HCT116 (cell line): ENCODE data around the gene DNMT3A. TPM values are rescaled to one million over a fixed set of nuclear protein-coding genes. Genes with fewer than 3 reads are reported as not detected.

Experiments
- ATAC-seq: fragments of 200-7000 bp; cut with Tn5 transposase; 2 replicates; pipeline ENCODE4 v1.9.1; 2020; ENCODE audit warnings: mild to moderate bottlenecking, moderate library complexity
- BruUV-seq: library from RNA; stranded (reverse); fragments of 400-500 nt; replicated peaks from 2 replicates; lab custom pipeline; 2021; lab: Mats Ljungman, UMichigan
- CTCF ChIA-PET: fragments of 300-600 bp; sonication (Branson Sonifier 250); formaldehyde crosslinking; loops from one replicate; lab custom pipeline; 2021; ENCODE audit warnings: antibody characterized with exemption; lab: Charles Lee
- POLR2A ChIA-PET: fragments of 300-600, 350-600 bp; sonication (Branson Sonifier 250); formaldehyde crosslinking; loops from one replicate; lab custom pipeline; 2021; ENCODE audit warnings: antibody characterized with exemption; lab: Charles Lee
- RAD21 ChIA-PET, 2 experiments: fragments of 300-600 bp; sonication (Branson Sonifier 250); formaldehyde crosslinking; loops; one replicate each; lab custom pipeline; 2023; ENCODE audit warnings: low total read pairs in 2 of 2; ENCODE audit not compliant: uncharacterized antibody in 2 of 2, unreplicated experiment in 2 of 2, low non-redundant PET in 1 of 2; lab: Charles Lee
- DNase-seq: peaks from one replicate; pipeline ENCODE4 v3.0.0-alpha.2; 2010; ENCODE audit warnings: low read depth, low spot score
- H2AFZ ChIP-seq: fragments of 200-600 bp; shearing (Covaris generic), sonication (generic); 2 replicates; pipeline ENCODE4 v1.6.1; 2017; ENCODE audit warnings: low read depth, mixed run types, mixed read lengths, antibody characterized with exemption, low read length; ENCODE audit not compliant: poor library complexity, severe bottlenecking
- H3K27ac ChIP-seq: 2 replicates; pipeline ENCODE4 v1.5.1; 2012; ENCODE audit warnings: low read depth, low read length
- H3K27me3 ChIP-seq: fragments of 200-600 bp; sonication (generic); 2 replicates; pipeline ENCODE4 v1.6.1; 2016; ENCODE audit warnings: mixed run types, low read length, mixed read lengths; ENCODE audit not compliant: insufficient read depth
- H3K36me3 ChIP-seq, 2 experiments: fragments of 200-500 bp in 1 of 2; fragments of 200-600 bp in 1 of 2; sonication (Bioruptor generic) in 1 of 2; sonication (generic) in 1 of 2; 2 replicates each; pipeline versions ENCODE4 v1.5.1 to v1.6.1; 2014 to 2016; ENCODE audit warnings: low read length in 2 of 2, inconsistent platforms in 1 of 2, mixed read lengths in 1 of 2, mixed run types in 1 of 2; ENCODE audit not compliant: insufficient read depth in 2 of 2, control insufficient read depth in 1 of 2
- H3K4me1 ChIP-seq, 2 experiments: fragments of 200-600 bp in 1 of 2; sonication (generic) in 1 of 2; 2 replicates each; pipeline versions ENCODE4 v1.5.1 to v1.6.1; 2012 to 2017; ENCODE audit warnings: low read length in 2 of 2, inconsistent platforms in 1 of 2, mild to moderate bottlenecking in 1 of 2, mixed read lengths in 1 of 2, mixed run types in 1 of 2, moderate library complexity in 1 of 2; ENCODE audit not compliant: insufficient read depth in 2 of 2, control insufficient read depth in 1 of 2
- H3K4me2 ChIP-seq: fragments of 200-600 bp; sonication (generic); 2 replicates; pipeline ENCODE4 v1.6.1; 2017; ENCODE audit warnings: mixed run types, low read length, mixed read lengths
- H3K4me3 ChIP-seq, 2 experiments: fragments of 200-600 bp in 1 of 2; sonication (generic) in 1 of 2; replicated peaks in 1 of 2; 2 replicates each; pipeline ENCODE4 v1.5.1; 2011 to 2016; ENCODE audit warnings: low read length in 2 of 2, control low read depth in 1 of 2, low read depth in 1 of 2, mild to moderate bottlenecking in 1 of 2, mixed read lengths in 1 of 2, mixed run types in 1 of 2
- H3K79me2 ChIP-seq: fragments of 200-600 bp; sonication (generic); 2 replicates; pipeline ENCODE4 v1.6.1; 2017; ENCODE audit warnings: mild to moderate bottlenecking, mixed run types, low read length, moderate library complexity, mixed read lengths; ENCODE audit not compliant: insufficient read depth
- H3K9ac ChIP-seq: fragments of 200-600 bp; sonication (generic); 2 replicates; pipeline ENCODE4 v1.6.1; 2016; ENCODE audit warnings: low read length, mixed read lengths
- H3K9me2 ChIP-seq: fragments of 200-600 bp; sonication (generic), shearing (Covaris generic); 2 replicates; pipeline ENCODE4 v1.6.1; 2017; ENCODE audit warnings: mixed run types, mild to moderate bottlenecking, moderate library complexity; ENCODE audit not compliant: insufficient read depth
- H3K9me3 ChIP-seq, 2 experiments: fragments of 200-500 bp in 1 of 2; fragments of 200-600 bp in 1 of 2; sonication (Bioruptor generic) in 1 of 2; sonication (generic) in 1 of 2; 2 replicates each; pipeline ENCODE4 v1.6.1; 2014 to 2017; ENCODE audit warnings: low read length in 2 of 2, mixed read lengths in 2 of 2, inconsistent platforms in 1 of 2, low read depth in 1 of 2, mild to moderate bottlenecking in 1 of 2, mixed run types in 1 of 2, moderate library complexity in 1 of 2; ENCODE audit not compliant: control insufficient read depth in 1 of 2, insufficient read depth in 1 of 2
- H4K20me1 ChIP-seq: fragments of 200-600 bp; sonication (generic), shearing (Covaris generic); 2 replicates; pipeline ENCODE4 v1.6.1; 2017; ENCODE audit warnings: mixed run types, mild to moderate bottlenecking, moderate library complexity; ENCODE audit not compliant: insufficient read depth
- ATF3 ChIP-seq: IDR thresholded peaks from 2 replicates; pipeline ENCODE4 v1.6.1; 2012
- CBX3 ChIP-seq: IDR thresholded peaks from 2 replicates; pipeline ENCODE4 v1.6.1; 2012; ENCODE audit warnings: low read depth
- CEBPB ChIP-seq: IDR thresholded peaks from 2 replicates; pipeline ENCODE4 v1.6.1; 2012; ENCODE audit warnings: low read depth
- CTCF ChIP-seq, 3 experiments: fragments of 200-600 bp in 1 of 3; sonication (generic) in 1 of 3; IDR thresholded peaks in 2 of 3; conservative IDR thresholded peaks in 1 of 3; 2 replicates each; pipeline ENCODE4 v1.5.1; 2012 to 2017; ENCODE audit warnings: low read depth in 2 of 3, low read length in 2 of 3, antibody characterized with exemption in 1 of 3, borderline replicate concordance in 1 of 3, control low read depth in 1 of 3, mild to moderate bottlenecking in 1 of 3, mixed read lengths in 1 of 3, mixed run types in 1 of 3, moderate library complexity in 1 of 3; ENCODE audit not compliant: insufficient read depth in 1 of 3
- EGR1 ChIP-seq: IDR thresholded peaks from 2 replicates; pipeline ENCODE4 v1.6.1; 2012; ENCODE audit warnings: low read depth
- ELF1 ChIP-seq: IDR thresholded peaks from 2 replicates; pipeline ENCODE4 v1.6.1; 2012; ENCODE audit warnings: low read depth, borderline replicate concordance
- FOSL1 ChIP-seq: IDR thresholded peaks from 2 replicates; pipeline ENCODE4 v1.6.1; 2012; ENCODE audit warnings: low read depth
- JUND ChIP-seq: IDR thresholded peaks from 2 replicates; pipeline ENCODE4 v1.6.1; 2012
- POLR2A ChIP-seq: IDR thresholded peaks from 2 replicates; pipeline ENCODE4 v1.7.0; 2011; ENCODE audit warnings: borderline replicate concordance; ENCODE audit not compliant: insufficient read depth, insufficient read length; ENCODE audit errors: extremely low read depth
- POLR2AphosphoS5 ChIP-seq: IDR thresholded peaks from 2 replicates; pipeline ENCODE4 v1.6.1; 2011; ENCODE audit warnings: mild to moderate bottlenecking, low read depth, low read length, moderate library complexity
- RAD21 ChIP-seq: IDR thresholded peaks from 2 replicates; pipeline ENCODE4 v1.6.1; 2012; ENCODE audit warnings: low read depth, mild to moderate bottlenecking
- SIN3A ChIP-seq: IDR thresholded peaks from 2 replicates; pipeline ENCODE4 v1.6.1; 2012; ENCODE audit warnings: low read depth
- TCF7L2 ChIP-seq: IDR thresholded peaks from 2 replicates; pipeline ENCODE4 v1.7.0; 2011; ENCODE audit warnings: borderline replicate concordance, inconsistent platforms; ENCODE audit not compliant: insufficient read depth, insufficient read length; ENCODE audit errors: extremely low read depth
- ZNF274 ChIP-seq: fragments of 200-500 bp; sonication (Bioruptor generic); IDR thresholded peaks from 2 replicates; pipeline ENCODE4 v1.6.1; 2014; ENCODE audit warnings: mild to moderate bottlenecking, low read depth, low read length, inconsistent platforms
- intact Hi-C: fragments of 100-400 bp; cut with micrococcal nuclease; formaldehyde crosslinking; loops from 2 replicates; pipeline ENCODE4 v1.10.0; 2022
- total RNA-seq: library from RNA; stranded (reverse); gene quantifications from one replicate; pipeline ENCODE4 v1.2.1, GENCODE V29; 2021; ENCODE audit not compliant: unreplicated experiment

Gene DNMT3A
- total RNA-seq, 1 experiment from 2014 or later = 14.3 TPM

GRCh38 chr2:25197336-25198208, 144.2 kb downstream of the DNMT3A start:
- Histone ChIP-seq H3K27ac (no peak overlapping the region), H3K36me3 (no peaks in the 10 kb centered on the region), H3K4me3 (no peak overlapping the region), H4K20me1 (no peaks in the 10 kb centered on the region), H3K9me2 (no peaks in the 10 kb centered on the region), H3K4me1 (0 out of 4 replicates have a peak, but pooled peaks cover 0 to 4% of the 10 kb centered on the region in 2 experiments), H3K9me3 (no peaks in the 10 kb centered on the region), H3K4me2 (no peak overlapping the region), H3K27me3 (no peaks in the 10 kb centered on the region), H3K9ac (no peak overlapping the region), H3K79me2 (no peaks in the 10 kb centered on the region), H2AFZ (no peak overlapping the region)
- ChIA-PET CTCF (interaction anchor here (0.7 to 3.1 kb wide), 5 partner anchors 31 to 367 kb away, joined by 3 to 24 read pairs (median 3); no protein-coding TSS in a partner anchor), POLR2A (no interaction called here), RAD21 (no interaction called here)
- BruUV-seq = no TSS peak
- no peak for ATAC-seq
- TF ChIP-seq ELF1 (no peak), CEBPB (no peak), CBX3 (no peak)
- no peak for DNase-seq
- intact Hi-C loops = loop anchor here (2.0 to 5.0 kb wide), 2 partner anchors 370 to 787 kb away; no protein-coding TSS in a partner anchor

- H3K9me3 ChIP-seq = no peaks in the 10 kb centered on the region
- H3K27ac ChIP-seq = no peak overlapping the region
- DNase-seq (no peak), ATAC-seq (no peak)
- no peaks in the 10 kb centered on the region for H3K36me3 ChIP-seq
- CTCF ChIA-PET = interaction anchor here (0.6 to 3.1 kb wide), 3 partner anchors 34 to 219 kb away, joined by 3 to 24 read pairs (median 3); no protein-coding TSS in a partner anchor
- TF ChIP-seq ELF1 (no peak), TCF7L2 (no peak), JUND (no peak), SIN3A (no peak), POLR2A (no peak), FOSL1 (no peak), POLR2AphosphoS5 (no peak), CBX3 (no peak), ATF3 (no peak), CEBPB (no peak), EGR1 (no peak), CTCF (IDR thresholded peaks at IDR 0.05 in 2 of 3, conservative IDR thresholded peaks at IDR 0.05 in 1 of 3; ENCODE audit: borderline replicate concordance in 1 of 3, insufficient read depth in 1 of 3, low read depth in 2 of 3, low read length in 2 of 3) (no peak), RAD21 (no peak), ZNF274 (no peak)
- no peak overlapping the region for H3K4me2 ChIP-seq
- H4K20me1 ChIP-seq = no peaks in the 10 kb centered on the region
- H3K27me3 ChIP-seq = no peaks in the 10 kb centered on the region
- no peak overlapping the region for H3K9ac ChIP-seq
- RAD21 ChIA-PET = no interaction called here
- intact Hi-C loops = loop anchor here (5.0 kb wide), 1 partner anchor 367 kb away; no protein-coding TSS in a partner anchor
- H3K9me2 ChIP-seq = no peaks in the 10 kb centered on the region
- no peak overlapping the region for H2AFZ ChIP-seq
- H3K4me3 ChIP-seq = no peak overlapping the region
- H3K79me2 ChIP-seq = no peaks in the 10 kb centered on the region
- BruUV-seq = no TSS peak
- H3K4me1 ChIP-seq = no peaks in the 10 kb centered on the region
- POLR2A ChIA-PET = no interaction called here
Measured at GRCh38 chr2:25194576-25195122, 147.1 kb downstream of the DNMT3A start.
